NCI-H2227 treated with DMSO at 0.1 percent for 48 hours (cell line): ENCODE results near the gene NOTCH1.
"Not testable (repeated sequence)": the region's sequence is repeated elsewhere in the genome, so short reads cannot be mapped to it uniquely, and the experiment has no call there.

Source experiments
- DNase-seq: peaks from one replicate; lab custom pipeline; 2025; lab: John Stamatoyannopoulos, UW

NOTCH1 gene

GRCh38 chr9:136578915-136579649, 33.2 kb upstream of the NOTCH1 start:
- DNase-seq, result no peak

- no peak for DNase-seq
Measured at GRCh38 chr9:136578626-136578914, 32.7 kb upstream of the NOTCH1 start.

- DNase-seq, result no peak
Measured at GRCh38 chr9:136577941-136578625, 32.2 kb upstream of the NOTCH1 start.

GRCh38 chr9:136576269-136576626, 30.4 kb upstream of the NOTCH1 start:
- DNase-seq, result no peak

- no peak for DNase-seq
Measured at GRCh38 chr9:136575626-136576268, 29.9 kb upstream of the NOTCH1 start.

- DNase-seq, result not testable (repeated sequence)
Measured at GRCh38 chr9:136574606-136575005, 28.8 kb upstream of the NOTCH1 start.

GRCh38 chr9:136572828-136573625, 27.2 kb upstream of the NOTCH1 start:
- no peak for DNase-seq

GRCh38 chr9:136572003-136572827, 26.4 kb upstream of the NOTCH1 start:
- DNase-seq, result no peak

GRCh38 chr9:136571531-136571930, 25.7 kb upstream of the NOTCH1 start:
- no peak for DNase-seq

GRCh38 chr9:136570916-136571315, 25.1 kb upstream of the NOTCH1 start:
- DNase-seq, result no peak

- no peak for DNase-seq
Measured at GRCh38 chr9:136570191-136570845, 24.5 kb upstream of the NOTCH1 start.

- no peak for DNase-seq
Measured at GRCh38 chr9:136569526-136570148, 23.8 kb upstream of the NOTCH1 start.

- DNase-seq, result no peak
Measured at GRCh38 chr9:136568288-136569081, 22.6 kb upstream of the NOTCH1 start.

- no peak for DNase-seq
Measured at GRCh38 chr9:136567651-136568287, 21.9 kb upstream of the NOTCH1 start.

GRCh38 chr9:136566901-136567300, 21.1 kb upstream of the NOTCH1 start:
- no peak for DNase-seq

GRCh38 chr9:136566553-136566895, 20.7 kb upstream of the NOTCH1 start:
- DNase-seq, result no peak

GRCh38 chr9:136565715-136566552, 20.1 kb upstream of the NOTCH1 start:
- DNase-seq, result no peak

- DNase-seq, result no peak
Measured at GRCh38 chr9:136565086-136565714, 19.4 kb upstream of the NOTCH1 start.
